Stimulated activated CD8-positive, alpha-beta memory T cell treated with anti-CD3 and anti-CD28 coated beads, Interleukin-2, amount 100 ng/mL, for 1 hour (primary cell): ENCODE data around the gene TTC8.
A peak's percentile ranks its signal among the peaks of the same experiment; 100 is the strongest.
"Not testable (repeated sequence)": the region's sequence is repeated elsewhere in the genome, so short reads cannot be mapped to it uniquely, and the experiment has no call there.

ENCODE experiments used
- DNase-seq, 2 donors: peaks; one replicate each; pipeline ENCODE4 v3.0.0-alpha.2; 2020; ENCODE audit warnings: low read depth in 2 of 2

TTC8 gene

DNA sequence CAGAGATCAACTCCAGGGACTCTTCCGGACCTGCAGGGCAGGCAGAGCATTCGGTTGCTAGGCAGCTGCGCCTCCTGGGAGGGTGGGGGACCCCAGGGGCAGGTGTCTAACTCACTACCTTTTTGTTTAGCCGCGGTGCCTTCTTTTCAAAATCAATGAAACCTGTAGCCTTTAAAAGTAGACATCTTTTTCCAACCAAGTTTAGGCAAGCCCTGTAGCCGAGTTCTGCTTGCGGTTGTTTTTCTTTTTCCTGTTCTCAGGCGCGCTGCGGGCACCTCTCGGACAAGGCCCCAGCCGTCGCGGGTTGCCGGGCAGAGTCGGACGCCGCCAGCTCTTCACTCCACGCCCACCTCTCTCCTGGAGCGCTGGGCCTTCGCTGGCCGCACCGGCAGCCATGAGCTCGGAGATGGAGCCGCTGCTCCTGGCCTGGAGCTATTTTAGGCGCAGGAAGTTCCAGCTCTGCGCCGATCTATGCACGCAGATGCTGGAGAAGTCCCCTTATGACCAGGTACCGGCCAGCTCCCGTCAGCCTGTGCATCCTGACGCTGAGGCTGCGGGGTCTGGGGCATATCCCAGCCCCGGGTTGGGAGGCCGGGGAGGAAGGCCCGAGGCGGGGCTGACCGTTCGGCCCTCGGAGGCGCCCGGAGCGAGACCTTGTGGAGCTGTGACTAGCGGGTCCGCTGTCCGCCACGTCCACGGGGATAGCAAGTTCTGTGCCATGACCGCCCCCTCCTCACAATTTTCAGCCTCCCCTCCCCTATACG, at the start of gene TTC8:
TSS of gene TTC8 (plus strand) at position 338 of the 764 bp plus-strand sequence. CDS start at position 395, 57 bp downstream.
- peak; percentile 66 to 71 for DNase-seq

DNA sequence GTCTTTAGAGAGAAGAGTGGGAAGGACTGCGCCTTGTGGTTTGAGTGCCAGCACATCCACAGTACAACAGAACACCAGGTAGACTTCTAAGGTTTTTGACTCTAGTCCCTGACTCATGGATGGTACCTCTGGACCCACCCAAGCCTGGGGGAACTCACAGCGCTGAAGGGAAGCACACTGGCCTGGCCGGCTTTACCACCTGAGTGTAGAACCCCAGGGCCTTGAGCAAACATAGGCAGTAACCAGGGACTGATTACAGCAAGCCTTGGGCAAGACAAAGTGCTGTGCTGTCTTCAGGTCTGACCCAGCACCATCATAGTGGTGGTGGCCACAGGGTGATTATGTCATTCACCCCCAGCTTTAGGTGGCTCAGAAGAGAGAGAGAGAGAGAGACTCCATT, 48.9 kb upstream of the TTC8 start:
- DNase-seq, result no peak

DNA sequence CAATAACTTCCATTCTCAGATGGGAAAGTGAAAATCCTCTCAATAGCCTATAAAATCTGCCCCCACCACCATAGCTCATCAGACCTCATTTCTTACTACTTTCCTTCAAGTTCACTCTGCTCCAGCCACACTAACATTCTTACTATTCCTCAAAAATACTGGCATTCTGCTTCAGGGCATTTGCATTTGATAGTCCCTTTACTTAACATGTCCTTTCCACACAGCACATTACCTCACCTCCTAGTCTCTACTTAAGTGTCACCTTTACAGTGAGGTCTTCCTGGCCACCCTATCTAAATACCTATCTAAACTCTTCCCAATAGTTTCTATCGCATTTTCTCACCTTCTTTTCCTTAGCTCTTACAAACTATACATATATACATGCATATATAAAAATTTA, 38.5 kb upstream of the TTC8 start:
- no peak for DNase-seq

GRCh38 chr14:88786715-88787114, 37.7 kb upstream of the TTC8 start:
- no peak for DNase-seq

DNA sequence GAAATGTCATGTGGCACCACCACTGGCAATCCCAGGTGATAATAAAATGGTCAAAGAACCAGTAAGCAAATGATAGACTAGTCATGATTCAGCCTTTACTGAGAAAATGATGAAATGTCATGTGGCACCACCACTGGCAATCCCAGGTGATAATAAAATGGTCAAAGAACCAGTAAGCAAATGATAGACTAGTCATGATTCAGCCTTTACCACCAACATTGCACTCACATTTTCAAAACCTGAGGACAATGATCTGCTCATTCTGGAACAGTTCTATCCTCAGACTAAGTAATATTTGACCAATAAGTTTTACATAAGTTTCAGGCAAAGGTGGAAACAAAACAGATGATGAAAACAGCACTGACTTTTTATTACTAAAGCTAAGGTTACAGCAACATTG, 34.9 kb upstream of the TTC8 start:
- not testable (repeated sequence) for DNase-seq

GRCh38 chr14:88790501-88791251, 33.8 kb upstream of the TTC8 start:
- DNase-seq, result no peak

DNA sequence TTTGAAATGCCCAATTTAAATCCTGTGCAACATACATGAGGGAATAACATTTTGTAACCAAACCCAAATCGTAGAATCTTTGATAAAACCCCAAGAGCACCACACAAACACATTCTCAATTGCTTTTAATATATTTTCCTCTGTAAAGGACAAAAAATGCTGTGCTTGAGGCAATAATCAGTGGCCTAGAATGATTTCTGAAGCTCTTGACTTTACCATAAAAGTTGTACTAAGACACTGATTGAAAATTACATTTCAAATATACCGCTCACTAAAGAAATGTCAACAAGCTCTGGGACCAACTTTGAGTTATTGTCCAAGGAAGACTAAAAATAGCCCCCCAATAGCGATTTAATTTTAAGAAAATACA, 33.2 kb upstream of the TTC8 start:
- no peak for DNase-seq

DNA sequence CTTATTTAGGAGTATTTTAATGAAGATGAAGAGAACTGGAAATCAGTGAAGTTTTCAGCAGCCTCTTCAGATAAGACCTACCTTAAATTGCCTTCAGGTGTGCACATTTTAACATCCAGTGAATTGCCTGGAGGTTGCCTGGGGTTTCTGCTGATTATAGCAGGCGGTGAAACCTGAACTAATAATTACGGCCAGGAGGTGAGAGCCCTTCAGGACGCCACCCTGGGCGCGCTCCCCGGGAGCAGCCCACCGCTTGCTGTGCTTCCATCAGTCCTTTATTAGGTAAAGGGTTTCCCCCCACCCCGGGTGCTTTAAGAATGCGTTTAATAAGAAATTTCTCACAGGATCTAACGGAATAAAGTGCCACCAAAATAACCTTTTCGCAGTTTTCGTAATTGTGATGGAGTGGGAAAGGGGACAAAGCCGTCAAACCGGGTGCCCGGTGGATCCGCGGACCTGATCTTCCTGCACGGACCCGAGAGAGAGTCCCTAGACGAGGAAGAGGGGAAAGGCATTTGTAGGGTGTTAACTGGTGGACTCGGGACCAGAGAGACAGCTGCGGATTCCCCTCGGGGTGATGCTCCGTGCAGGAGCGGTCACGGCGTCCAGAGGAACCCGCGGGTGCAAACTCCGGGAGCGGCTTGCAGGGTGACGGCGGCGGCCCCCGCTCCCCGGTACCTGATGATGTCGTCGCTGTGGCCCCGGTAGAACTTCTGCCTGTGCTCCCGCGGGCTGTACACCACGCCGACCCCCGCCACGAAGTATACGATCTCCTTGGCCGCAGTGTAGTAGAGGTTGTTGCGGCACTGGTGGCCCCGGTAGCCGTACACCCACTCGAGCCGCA, 32.6 kb upstream of the TTC8 start:
- no peak for DNase-seq

DNA sequence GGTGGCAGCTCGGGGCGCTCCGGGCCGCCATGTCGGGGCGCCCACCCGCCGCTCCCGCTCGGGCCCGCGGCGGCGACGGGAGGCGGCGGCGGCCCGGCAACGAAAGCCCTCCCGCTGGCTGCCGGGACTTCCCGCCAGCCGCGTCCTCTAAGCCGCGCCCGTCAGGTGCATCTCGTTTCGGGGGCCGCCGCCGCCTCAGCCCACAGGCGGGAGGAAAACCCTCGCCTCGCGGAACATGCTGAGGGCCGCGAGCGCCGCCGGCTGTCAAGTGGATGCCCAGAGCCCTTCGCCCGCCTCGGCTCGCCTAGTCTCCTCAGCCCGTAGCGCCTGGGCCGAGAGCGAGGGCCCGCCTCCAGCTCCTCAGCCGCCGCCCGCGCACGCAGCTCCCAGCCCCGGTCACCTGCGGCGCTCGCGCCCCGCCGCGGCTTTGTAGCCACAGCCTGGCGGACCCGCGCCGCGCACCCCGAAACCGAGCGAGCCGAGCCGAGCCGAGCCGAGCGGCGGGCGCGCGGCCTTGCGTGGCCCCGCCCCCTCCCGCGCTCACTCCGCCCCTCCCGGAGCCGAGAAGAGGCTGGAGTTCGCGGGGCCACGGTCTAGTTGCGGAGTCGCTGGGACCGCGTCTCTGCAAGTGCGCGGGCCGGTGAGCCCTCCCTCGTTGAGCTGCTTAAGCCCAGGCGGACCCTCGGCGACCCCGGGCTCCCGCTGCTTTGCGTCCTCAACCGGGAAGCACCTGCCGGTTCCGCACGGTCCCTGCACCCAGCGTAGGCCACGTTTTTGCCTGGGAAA, 31.8 kb upstream of the TTC8 start, which contains the start of gene EML5:
TSS of gene EML5 (minus strand) at position 481 of the 786 bp plus-strand sequence. CDS start at position 31, 450 bp downstream.
- peak; percentile 49 to 63 for DNase-seq

- DNase-seq, result no peak
Measured at GRCh38 chr14:88793259-88793625, 31.2 kb upstream of the TTC8 start.

DNA sequence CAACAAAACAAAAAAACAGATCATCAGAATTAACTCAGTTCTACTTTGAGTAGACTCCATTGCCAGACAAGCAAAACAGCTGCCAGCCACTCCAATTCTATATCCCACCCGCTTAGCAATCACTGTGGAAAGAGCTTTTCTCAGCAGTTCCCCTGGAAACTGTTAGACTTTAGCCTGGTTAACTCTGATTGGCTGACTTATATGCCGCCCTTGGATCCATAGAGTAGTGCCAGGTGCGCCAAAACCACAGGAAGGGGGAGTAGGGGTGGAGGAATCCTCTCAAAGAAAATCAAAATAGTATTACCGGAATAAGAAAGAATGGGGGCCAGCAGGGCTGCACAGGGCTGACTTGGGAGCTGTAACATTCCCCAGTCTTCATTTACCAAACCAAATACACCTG, 26.3 kb upstream of the TTC8 start:
- no peak for DNase-seq

DNA sequence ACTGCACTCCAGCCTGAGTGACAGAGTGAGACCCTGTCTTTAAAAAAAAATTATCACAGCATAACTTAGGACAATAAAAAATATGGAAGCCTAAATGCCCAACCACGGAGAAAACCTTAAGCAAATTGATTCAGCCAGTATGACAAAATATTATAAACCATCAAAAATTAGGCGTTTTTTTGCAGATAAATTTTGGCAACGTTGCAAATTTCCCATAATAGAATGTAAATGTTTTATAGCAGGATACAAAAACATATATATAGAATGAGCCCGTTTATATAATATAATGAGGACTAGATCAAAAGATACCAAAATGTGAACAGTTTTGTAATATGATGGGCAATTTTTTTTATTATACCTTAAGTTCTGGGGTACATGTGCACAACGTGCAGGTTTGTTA, 24.9 kb upstream of the TTC8 start:
- DNase-seq, result no peak

DNA sequence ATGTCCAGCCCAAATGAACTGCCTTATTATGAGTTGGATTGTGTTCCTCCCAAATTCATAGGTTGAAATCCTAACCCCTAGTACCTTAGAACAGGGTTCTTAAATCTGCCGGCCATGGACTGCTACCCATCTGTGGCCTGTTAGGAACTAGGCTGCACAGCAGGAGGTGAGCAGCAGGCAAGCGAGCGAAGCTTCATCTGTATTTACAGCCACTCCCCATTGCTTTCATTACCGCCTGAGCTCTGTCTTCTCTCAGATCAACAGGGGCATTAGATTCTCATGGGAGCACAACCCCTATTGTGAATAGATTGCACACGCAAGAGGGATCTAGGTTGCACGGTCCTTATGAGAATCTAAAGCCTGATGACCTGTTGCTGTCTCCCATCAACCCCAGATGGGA, 21.9 kb upstream of the TTC8 start:
- DNase-seq, result no peak

DNA sequence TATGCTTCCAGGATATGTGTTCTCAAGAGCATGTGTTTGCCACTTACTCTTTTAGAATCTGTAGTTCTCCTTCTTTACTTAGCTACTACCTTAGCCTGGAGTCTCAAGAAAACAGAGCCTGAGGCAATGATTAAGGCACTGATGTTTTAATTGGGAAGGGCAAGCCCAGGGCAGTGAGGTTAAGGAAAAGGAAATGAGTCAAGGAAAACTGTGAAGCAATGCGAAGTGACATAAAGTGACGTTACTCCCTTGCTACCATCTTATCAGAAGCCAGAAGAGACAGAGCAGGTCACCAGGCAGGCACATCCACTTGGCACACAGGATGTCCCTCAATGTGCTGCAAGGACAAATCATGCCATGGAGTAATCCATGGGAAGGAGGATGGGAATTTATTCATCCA, 20.4 kb upstream of the TTC8 start:
- DNase-seq, result no peak

GRCh38 chr14:88804477-88804876, 20.0 kb upstream of the TTC8 start:
- no peak for DNase-seq

GRCh38 chr14:88808359-88808758, 16.1 kb upstream of the TTC8 start:
- no peak for DNase-seq

DNA sequence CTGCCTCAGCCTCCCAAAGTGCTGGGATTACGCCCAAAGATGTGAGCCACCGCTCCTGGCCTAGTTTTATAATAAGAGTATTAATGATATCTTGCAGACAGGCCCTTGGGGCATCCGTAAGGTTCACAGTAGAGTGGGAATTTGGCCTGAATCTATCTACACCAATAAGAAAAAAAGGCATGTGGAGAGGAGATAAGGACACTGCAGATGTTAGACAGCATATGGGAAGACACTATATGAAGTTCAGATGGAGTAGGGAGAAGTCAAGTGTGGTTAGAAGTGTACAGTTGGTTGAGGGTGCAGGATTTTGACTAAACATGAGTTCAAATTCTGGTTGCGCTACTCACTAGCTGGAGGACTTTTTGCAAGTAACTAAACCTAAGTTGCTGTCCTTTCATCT, 8.5 kb upstream of the TTC8 start:
- DNase-seq, result no peak

DNA sequence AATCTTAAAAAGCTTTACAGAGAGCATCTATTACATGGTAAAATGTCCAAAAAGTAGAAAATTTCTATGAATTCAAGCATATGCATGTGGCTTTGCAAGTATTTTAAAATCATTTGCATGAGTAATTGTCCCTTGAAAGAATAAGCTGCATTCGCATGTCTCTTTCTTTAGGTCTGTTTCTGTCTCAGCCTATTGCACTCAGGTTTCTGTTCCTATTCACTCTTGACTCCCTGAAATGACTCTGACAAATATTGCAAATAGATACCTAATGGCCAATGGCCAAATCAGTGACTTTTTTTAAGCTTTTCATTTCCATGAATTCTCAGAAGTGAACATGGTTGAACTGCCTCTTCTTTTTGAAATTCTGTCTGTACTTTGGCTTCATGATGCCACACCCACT, 6.4 kb upstream of the TTC8 start:
- no peak for DNase-seq

- DNase-seq, result not testable (repeated sequence)
Measured at GRCh38 chr14:88819674-88820073, 4.8 kb upstream of the TTC8 start.

DNA sequence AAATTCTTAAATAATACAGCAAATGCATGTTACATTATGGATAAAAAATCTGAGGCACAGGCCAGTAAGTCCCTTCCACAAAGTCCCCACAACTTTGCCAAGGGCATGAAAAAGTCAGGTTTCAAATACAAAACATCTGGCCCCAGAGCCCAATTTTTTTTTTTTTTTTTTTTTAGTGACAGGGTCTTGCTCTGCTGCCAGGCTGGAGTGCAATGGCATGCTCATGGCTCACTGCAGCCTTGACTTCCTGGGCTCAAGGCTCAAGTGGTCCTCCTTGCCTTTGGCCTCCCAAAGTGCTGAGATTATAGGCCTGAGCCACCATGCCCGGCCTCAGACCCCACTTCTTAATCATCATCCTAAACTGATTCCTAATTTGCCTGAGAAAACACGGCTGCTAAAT, 3.1 kb upstream of the TTC8 start:
- DNase-seq, result no peak

DNA sequence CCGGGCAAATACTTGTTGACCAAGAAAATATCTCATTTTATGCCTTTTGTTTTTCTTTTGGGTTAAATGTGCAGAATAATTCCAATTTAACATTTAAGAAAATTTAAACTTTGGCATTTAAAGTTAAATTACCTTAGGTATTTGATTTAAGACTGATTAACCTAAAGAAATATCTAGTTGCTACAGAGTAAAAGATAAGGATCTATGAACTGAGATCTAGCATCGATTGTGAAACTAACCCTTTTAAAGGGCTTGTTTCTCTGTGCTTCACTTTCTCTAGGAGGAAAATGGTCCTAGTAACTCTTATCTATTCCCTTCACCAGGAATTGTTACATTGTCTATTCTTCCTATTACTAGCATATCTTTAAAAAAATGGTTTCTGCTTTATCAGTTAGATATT, 2.6 kb upstream of the TTC8 start:
- no peak for DNase-seq

DNA sequence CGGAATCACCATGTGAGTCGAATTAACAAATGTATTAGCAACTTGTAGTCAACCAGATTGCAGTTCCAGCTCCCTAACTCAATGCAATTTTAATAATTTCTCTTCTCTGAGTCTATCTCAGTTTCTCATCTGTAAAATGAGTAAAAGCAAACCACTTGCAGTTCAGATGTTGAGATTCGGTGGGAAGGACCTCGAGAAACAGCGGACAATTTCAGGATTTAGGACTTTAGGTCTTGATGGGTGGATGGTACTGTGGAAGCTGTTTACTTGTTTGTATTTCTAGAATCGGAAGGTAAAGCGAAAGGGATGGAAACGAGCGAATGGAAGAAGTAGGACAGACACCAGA, 510 bp upstream of the TTC8 start:
- no peak for DNase-seq
